DMS53 (cell line): Measurements from ENCODE around the gene UNC5A.

Experiments
- DNase-seq: peaks from one replicate; lab custom pipeline; 2025; lab: John Stamatoyannopoulos, UW

The UNC5A gene

DNA sequence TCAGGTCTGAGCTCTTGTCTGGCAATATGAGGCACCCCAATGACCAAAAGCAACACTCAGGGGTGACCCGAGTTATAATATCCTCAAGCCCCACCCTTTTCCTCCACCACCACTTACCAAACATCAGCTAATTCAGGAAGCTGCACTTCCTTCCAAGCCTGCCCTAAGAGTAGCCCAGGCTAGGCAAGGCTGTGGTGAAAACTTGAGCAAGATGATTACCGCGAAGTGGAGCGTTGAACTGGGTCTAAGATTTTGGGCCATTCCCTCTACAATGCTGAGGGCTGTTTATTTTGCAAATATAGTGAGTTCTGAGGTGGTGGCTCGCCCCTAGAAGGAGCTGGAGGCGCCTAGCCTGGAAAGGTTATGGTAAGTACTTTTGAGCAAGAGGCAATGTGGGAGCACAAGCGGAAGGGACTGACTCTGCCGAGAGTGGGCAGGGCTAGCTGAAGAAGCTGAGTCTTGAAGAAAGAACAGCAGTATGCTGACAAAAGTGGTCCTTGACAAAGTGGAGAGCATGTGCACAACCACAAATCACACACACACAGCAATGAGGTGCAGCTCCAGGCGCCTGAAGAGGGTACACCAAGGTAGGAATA is 89.0 kb downstream of the UNC5A start, which contains the start of gene HK3:
Gene HK3 (minus strand): TSS at position 51 of the 596 bp plus-strand sequence. CDS start 3,187 bp downstream, outside the sequence.
- DNase-seq, result no peak

DNA sequence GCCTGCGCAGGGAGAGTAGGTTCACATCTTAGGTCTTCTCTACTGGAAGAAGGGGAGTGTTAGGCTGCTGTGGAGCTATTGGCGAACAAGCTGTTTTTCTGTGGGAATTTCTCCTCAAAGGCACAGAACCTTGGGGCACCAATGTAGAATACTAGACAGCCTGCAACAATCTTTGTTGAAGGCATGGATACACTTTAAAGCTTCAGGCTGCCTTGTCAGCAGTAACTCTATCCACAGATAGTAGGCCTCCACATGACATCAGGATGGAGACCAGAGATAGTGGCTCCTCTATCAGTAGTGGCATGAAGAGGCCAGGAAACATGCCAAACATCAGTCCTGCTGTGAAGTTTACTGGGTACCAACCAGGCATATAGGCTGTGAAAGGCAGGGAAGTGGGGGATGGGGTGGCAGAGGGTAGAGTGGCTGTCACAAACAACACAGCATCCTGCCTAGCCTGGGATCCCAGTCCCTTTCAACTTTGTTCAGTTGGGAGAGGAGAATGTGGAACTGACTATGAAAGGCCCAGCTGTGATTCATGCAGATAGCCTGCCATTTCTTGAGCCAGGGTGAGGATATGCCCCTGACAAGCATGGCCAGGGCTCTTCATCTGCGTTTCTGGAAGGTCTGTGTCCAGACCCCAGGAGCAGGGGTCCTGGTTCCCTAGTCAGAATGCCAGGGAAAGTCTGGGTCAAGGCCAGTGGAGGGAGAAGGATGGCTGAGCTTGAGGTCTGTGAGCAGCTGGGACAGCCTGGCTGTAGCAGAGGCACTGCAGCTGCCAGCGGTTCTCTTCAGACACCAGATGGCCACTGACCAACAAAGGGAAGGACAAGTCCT is 89.8 kb downstream of the UNC5A start:
- DNase-seq, result no peak

- DNase-seq, result no peak
These were observed 90.4 kb downstream of the UNC5A start for GRCh38 chr5:176900780-176901204.

GRCh38 chr5:176901260-176902101 is 91.1 kb downstream of the UNC5A start:
- no peak for DNase-seq

DNA sequence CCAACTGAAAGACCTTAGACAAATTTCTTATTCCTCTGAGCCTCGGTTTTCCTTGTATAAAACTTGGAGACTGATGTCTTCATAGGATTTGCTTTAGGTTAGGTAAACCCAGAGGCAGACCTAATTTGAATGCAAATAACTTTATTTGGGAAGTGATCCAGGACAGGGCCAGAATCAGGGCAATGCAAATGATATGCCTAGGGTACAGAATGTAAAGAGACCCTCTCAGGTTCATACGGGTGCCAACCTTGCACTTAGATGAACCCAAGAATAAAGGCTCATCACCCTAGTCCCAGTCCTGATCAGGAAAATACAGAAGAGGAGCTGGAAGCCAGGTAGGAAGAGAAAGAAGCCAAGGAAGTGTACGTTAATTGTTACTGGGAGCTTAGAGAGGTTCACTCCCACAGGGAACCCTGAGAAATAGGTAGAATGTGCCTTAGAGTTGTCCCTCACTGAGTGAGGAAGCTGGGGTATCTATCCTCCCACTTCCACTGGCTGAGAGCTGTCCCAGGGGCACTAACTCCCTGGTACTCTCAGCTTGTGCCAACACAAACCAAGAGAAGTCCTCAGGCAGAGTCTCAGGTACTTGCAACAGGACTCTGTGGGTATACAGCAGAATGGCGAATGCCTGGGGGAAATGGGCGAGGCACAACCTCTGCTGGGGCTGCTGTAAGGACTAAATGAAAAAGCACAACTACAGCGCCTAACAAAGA is 91.9 kb downstream of the UNC5A start:
- no peak for DNase-seq

DNA sequence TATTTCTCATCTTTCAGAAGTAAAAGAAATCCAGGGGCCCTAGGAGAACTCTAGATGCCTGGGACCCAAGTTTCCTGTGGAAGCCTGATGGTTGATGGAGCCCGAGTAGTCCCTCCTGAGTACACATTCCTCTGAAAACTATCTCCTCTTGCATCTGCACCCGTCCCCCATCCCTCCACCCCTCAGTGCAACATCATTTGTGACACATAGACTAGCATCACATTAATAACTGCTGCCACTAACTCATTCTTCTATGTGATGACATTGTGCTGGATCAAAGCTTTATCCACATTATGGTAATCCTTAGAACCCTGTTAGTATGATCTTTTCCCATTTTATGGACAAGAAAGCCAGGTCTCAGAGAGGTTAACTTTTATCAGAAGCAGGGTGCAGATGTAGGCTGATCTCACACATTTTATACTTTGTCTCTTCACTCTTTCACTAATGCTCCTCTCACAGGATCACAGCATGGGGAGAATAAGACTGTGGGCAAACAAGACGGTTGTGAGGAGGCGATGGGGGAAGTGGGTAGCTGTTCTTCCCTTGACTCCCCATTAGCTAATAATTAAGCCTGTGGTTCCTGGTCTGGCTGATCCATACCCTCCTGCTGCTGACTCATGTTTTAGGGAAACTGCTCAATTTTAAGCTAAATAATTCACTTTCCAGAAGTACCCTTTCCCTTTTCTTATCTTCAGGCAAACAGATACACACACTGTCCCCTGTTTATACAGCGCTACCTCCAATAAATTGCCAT is 92.7 kb downstream of the UNC5A start:
- peak; percentile 58 for DNase-seq

GRCh38 chr5:176904276-176904675 is 93.9 kb downstream of the UNC5A start:
- no peak for DNase-seq

- no peak for DNase-seq
These were observed 95.8 kb downstream of the UNC5A start for GRCh38 chr5:176906126-176906525.

- DNase-seq, result no peak
These were observed 96.4 kb downstream of the UNC5A start for GRCh38 chr5:176906796-176907195.

DNA sequence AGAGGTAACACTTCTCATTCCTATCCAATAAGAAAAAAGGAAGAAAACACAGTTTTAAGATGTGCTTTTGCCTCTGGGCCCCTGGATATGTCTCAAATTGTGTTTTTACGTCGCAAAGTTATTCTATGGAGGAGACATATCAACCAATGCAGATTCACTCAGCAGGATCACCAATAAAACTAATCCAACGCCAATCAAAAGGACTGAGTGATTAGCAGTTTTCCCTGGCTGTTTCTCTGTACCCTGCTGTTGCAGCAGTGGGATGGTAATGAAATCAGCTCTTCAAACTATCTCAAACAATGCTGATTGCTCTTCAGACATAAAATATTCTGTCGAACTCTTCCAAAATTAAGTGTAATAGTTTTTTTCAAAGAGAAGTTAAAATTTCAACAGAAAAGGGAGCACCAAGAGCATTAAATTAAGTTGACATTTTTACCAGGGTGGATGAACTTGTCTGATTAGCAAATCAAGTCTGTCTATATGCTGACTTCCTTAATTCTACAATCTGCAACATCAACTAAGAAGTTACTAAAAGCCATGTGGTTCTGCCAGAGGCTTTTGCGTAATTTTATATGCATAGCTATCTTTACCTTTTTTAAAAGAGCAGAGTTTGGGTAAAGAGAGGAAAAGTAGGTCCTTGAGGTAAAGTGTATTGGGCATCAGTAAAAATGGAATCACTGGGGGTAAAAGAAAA is 98.5 kb downstream of the UNC5A start:
- no peak for DNase-seq

DNA sequence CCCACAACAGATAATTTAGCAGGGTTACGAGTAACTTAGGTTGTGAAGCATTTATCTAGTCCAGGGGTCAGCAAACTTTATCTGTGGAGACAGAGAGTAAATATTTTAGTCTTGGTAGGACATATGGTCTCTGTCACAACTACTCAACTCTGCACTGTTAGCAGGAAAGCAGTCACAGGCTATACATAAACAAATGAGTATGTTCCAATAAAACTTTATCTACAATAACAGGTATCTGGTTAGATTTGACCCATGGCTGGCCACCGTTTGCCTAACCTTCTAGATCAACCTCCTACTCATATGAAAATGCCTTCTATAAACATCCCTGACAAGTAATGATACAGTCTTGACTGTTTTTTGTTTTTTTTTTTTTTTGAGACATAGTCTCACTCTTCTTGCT is 101.8 kb downstream of the UNC5A start:
- no peak for DNase-seq

- DNase-seq, result no peak
These were observed 105.5 kb downstream of the UNC5A start for GRCh38 chr5:176915906-176916305.

DNA sequence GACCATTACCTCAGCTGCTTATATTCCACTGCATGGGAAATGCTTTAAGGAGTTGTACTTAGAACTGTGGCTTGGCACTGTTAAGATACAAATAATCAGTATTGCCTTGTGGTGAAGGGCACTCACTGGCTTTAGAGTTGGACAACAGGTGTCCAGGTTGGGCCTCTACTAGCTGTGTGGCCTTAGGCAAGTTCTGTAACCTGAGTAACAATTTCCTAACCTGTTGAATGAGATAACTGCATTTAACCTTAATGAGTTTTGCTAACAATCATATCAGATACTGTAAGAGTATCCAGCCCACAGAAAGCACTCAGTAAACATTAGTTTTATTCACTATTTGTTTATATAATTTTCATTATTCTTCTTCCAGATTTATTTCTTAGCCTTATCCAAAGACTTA is 106.0 kb downstream of the UNC5A start:
- no peak for DNase-seq

- DNase-seq, result no peak
These were observed 108.3 kb downstream of the UNC5A start for GRCh38 chr5:176918613-176919012.

GRCh38 chr5:176921714-176922113 is 111.4 kb downstream of the UNC5A start:
- DNase-seq, result no peak

GRCh38 chr5:176922817-176923216 is 112.5 kb downstream of the UNC5A start:
- no peak for DNase-seq

- DNase-seq, result no peak
These were observed 117.2 kb downstream of the UNC5A start for GRCh38 chr5:176927562-176927961.

DNA sequence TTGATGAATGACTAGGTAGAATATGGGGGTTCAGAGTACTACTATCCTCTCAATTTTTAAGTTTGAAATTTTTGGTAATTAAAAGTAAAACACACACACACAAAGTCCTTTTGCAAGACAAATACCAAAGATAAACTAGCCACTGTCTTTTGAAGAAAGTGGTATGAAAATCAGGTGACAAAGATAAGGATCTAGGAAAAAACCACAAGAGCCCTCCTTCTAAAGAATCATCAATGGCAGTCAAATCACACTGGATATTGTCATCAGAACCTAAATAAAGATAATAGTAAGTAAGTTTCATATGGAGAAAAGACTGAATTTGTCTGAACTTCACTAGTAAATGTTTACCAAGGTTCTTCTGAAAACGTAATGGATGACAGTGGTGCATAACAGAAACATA is 119.3 kb downstream of the UNC5A start:
- DNase-seq, result no peak
